A549 (cell line): ENCODE measurements around the gene TXNDC17.

ENCODE experiments used
- FOSL2 ChIP-seq, 2 experiments: fragments of 450-650 bp in 1 of 2; fragments of >200 bp in 1 of 2; sonication (Bioruptor Twin) in 1 of 2; formaldehyde crosslinking; IDR thresholded peaks; 2 replicates each; pipeline versions ENCODE4 v1.5.0 to v1.6.1; 2016 to 2020; ENCODE audit warnings: mild to moderate bottlenecking in 1 of 2, moderate library complexity in 1 of 2
- HES2 ChIP-seq: fragments of >200 bp; sonication (Bioruptor Twin); formaldehyde crosslinking; IDR thresholded peaks from 2 replicates; pipeline ENCODE4 v1.6.1; 2016
- JUN ChIP-seq, 2 experiments: fragments of >200 bp; sonication (Bioruptor Twin); formaldehyde crosslinking; IDR thresholded peaks; 2 replicates in 1 of 2; 3 replicates in 1 of 2; pipeline ENCODE4 v1.6.1; 2016 to 2017
- NR3C1 ChIP-seq: fragments of >200 bp; sonication (Bioruptor Twin); formaldehyde crosslinking; IDR thresholded peaks from 3 replicates; pipeline ENCODE4 v1.6.1; 2017
- RAD21 ChIP-seq, 2 experiments: fragments of >200 bp in 1 of 2; sonication (Bioruptor Twin) in 1 of 2; formaldehyde crosslinking in 1 of 2; IDR thresholded peaks in 1 of 2; conservative IDR thresholded peaks in 1 of 2; 2 replicates in 1 of 2; 3 replicates in 1 of 2; pipeline ENCODE4 v1.6.1; 2012 to 2018; ENCODE audit warnings: inconsistent platforms in 1 of 2
- TF ChIP-seq, protein P1 (sequence below): fragments of >200 bp; sonication (Bioruptor Twin); formaldehyde crosslinking; IDR thresholded peaks from 3 replicates; pipeline ENCODE4 v1.5.1; 2016

GRCh38 chr17:6677158-6677831 is 36.4 kb downstream of the TXNDC17 start:
- TF ChIP-seq NR3C1: no peak
- TF ChIP-seq JUN (IDR thresholded peaks at IDR 0.05): no peak
- no peak for TF ChIP-seq FOSL2 (IDR thresholded peaks at IDR 0.05)
- no peak for TF ChIP-seq FOSL2 (CRISPR knock-in tag; IDR thresholded peaks at IDR 0.05)
- TF ChIP-seq, protein P1, sequence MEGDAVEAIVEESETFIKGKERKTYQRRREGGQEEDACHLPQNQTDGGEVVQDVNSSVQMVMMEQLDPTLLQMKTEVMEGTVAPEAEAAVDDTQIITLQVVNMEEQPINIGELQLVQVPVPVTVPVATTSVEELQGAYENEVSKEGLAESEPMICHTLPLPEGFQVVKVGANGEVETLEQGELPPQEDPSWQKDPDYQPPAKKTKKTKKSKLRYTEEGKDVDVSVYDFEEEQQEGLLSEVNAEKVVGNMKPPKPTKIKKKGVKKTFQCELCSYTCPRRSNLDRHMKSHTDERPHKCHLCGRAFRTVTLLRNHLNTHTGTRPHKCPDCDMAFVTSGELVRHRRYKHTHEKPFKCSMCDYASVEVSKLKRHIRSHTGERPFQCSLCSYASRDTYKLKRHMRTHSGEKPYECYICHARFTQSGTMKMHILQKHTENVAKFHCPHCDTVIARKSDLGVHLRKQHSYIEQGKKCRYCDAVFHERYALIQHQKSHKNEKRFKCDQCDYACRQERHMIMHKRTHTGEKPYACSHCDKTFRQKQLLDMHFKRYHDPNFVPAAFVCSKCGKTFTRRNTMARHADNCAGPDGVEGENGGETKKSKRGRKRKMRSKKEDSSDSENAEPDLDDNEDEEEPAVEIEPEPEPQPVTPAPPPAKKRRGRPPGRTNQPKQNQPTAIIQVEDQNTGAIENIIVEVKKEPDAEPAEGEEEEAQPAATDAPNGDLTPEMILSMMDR: no peak
- no peak for TF ChIP-seq HES2
- TF ChIP-seq RAD21 (conservative IDR thresholded peaks at IDR 0.05 in 1 of 2, IDR thresholded peaks at IDR 0.05 in 1 of 2): no peak
